ENCODE data around the gene MYO6. TPM values are rescaled to one million over a fixed set of nuclear protein-coding genes. Genes with fewer than 3 reads are reported as not detected.
A peak's percentile ranks its signal among the peaks of the same experiment; 100 is the strongest.

The MYO6 gene
- total and polyA plus RNA-seq, 2 of the 4 experiments (the other 2 are of a cell fraction): 6.1 to 6.8 TPM

DNA sequence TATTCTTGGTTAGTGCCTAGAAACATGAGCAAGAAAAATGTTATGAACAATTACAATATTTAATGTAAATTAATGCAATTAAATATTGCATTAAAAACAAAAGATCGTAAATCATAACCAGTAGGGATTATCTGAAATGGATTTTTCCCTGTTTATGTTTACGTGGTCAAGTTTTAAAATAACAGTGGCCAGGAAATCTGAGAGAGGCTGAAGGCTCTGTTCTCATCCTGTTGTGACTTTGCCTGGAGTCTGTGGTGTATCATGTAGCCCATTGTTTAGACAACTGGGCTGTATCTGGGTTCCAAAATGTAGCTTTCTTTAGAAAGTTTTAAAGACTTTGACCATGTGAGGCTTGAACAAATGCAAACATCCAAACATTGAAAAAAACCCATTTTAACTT is 2.4 kb downstream of the MYO6 start:
- Histone ChIP-seq H3K23ac (ENCODE audit: low read depth, low read length) (no peak overlapping the region), H3K9me1 (ENCODE audit: insufficient read depth, low read length) (peaks cover 3% of the 10 kb centered on the region; the same call in 1 of the 2 replicates), H2BK15ac (ENCODE audit: low read depth, low read length) (no peak overlapping the region), H3K14ac (replicated peaks; ENCODE audit: low read depth, low read length) (no peak overlapping the region), H3K79me1 (ENCODE audit: low read depth in 1 of 2, low read length in 2 of 2) (peaks cover 16 to 44% of the 10 kb centered on the region in 2 experiments), H3K27me3 (ENCODE audit: control insufficient read depth, insufficient read depth, low read length) (no peaks in the 10 kb centered on the region), H2AK5ac (ENCODE audit: low read depth, low read length) (no peak overlapping the region), H2AFZ (replicated peaks; ENCODE audit: low read length, poor library complexity) (no peak overlapping the region), H2BK5ac (ENCODE audit: low read depth, low read length, poor library complexity, severe bottlenecking) (no peak overlapping the region), H3K36me3 (ENCODE audit: control insufficient read depth, insufficient read depth, low read length) (no peaks in the 10 kb centered on the region), H3K4me1 (ENCODE audit: control insufficient read depth, insufficient read depth, low read length) (peaks cover 5% of the 10 kb centered on the region), H4K5ac (ENCODE audit: low read depth, low read length) (no peak overlapping the region), H3K9ac (ENCODE audit: low read depth, low read length) (no peak overlapping the region), H2BK120ac (ENCODE audit: low read depth, low read length) (no peak overlapping the region), H3K4me3 (ENCODE audit: insufficient read depth, low read depth, low read length) (no peak overlapping the region), H3K9me3 (ENCODE audit: control insufficient read depth, insufficient read depth, low read length) (no peaks in the 10 kb centered on the region), H2AK9ac (replicated peaks; ENCODE audit: low read depth, low read length, poor library complexity) (no peak overlapping the region), H2BK20ac (ENCODE audit: low read depth, low read length) (no peak overlapping the region), H4K20me1 (ENCODE audit: insufficient read depth, low read length) (no peaks in the 10 kb centered on the region), H3K56ac (ENCODE audit: extremely low read depth, insufficient read depth, low read length) (no peak overlapping the region), H3K27ac (ENCODE audit: insufficient read depth, low read length) (no peak overlapping the region), H4K91ac (ENCODE audit: insufficient read depth, low read depth, low read length) (no peak overlapping the region), H3K4ac (ENCODE audit: low read depth, low read length) (no peak overlapping the region), H3K18ac (ENCODE audit: low read depth, low read length) (no peak overlapping the region), H4K8ac (ENCODE audit: low read depth in 2 of 2, low read length in 2 of 2) (no peak overlapping the region), H3K4me2 (ENCODE audit: low read depth, low read length) (peak overlapping the region; percentile 9; the same call in 1 of the 2 replicates)
- in situ Hi-C loops (cut with MboI; ENCODE audit: low sequenced_read_pairs) (no loop called here), dilution Hi-C loops (cut with HindIII; ENCODE audit: low sequenced_read_pairs, unreplicated experiment) (no loop called here), intact Hi-C loops (cut with micrococcal nuclease) (loop anchor here (10.0 kb wide), 1 partner anchor 467 kb away; the partner anchor contains the start of gene TMEM30A)
- CTCF ChIA-PET: interaction anchor here (1.3 kb wide), 1 partner anchor 142 kb away, joined by 4 read pairs; no protein-coding TSS in a partner anchor
- BruUV-seq (replicated peaks): no TSS peak
- TF ChIP-seq CHD1 (IDR thresholded peaks at IDR 0.05; ENCODE audit: low read depth, low read length): no peak
- no peak for TF ChIP-seq CEBPB (IDR thresholded peaks at IDR 0.05; ENCODE audit: low read depth, low read length)
- no peak for TF ChIP-seq SMC3 (IDR thresholded peaks at IDR 0.05; ENCODE audit: low read depth, low read length)
- no peak for TF ChIP-seq NFE2L2 (IDR thresholded peaks at IDR 0.05; ENCODE audit: low read depth, low read length)
- TF ChIP-seq POLR2A (IDR thresholded peaks at IDR 0.05; ENCODE audit: low read depth, low read length): no peak
- TF ChIP-seq RAD21 (IDR thresholded peaks at IDR 0.05; ENCODE audit: low read length): no peak
- TF ChIP-seq BHLHE40 (IDR thresholded peaks at IDR 0.05; ENCODE audit: low read depth, low read length): no peak
- POLR2A ChIA-PET (ENCODE audit: unreplicated experiment): interaction anchor here (0.6 to 0.7 kb wide), 2 partner anchors 9 to 59 kb away, joined by 3 read pairs; no protein-coding TSS in a partner anchor
- ATAC-seq (ENCODE audit: low read depth): peak; percentile 22
- no CpG with 5 or more reads among the region's 2 CpGs for WGBS, 2 experiments (ENCODE audit: extremely low coverage in 2 of 2, insufficient read length in 1 of 2)
- peak; percentile 74 for DNase-seq

Data from IMR-90 (cell line).